Loucy (cell line): ENCODE data around the gene SMARCAL1.

Source experiments
- H2AFZ ChIP-seq: fragments of 200-600 bp; sonication (generic); 2 replicates; pipeline ENCODE4 v1.6.0; 2016; ENCODE audit warnings: antibody characterized with exemption, mild to moderate bottlenecking, low read length, moderate library complexity
- H3F3A ChIP-seq: fragments of 200-600 bp; 2 replicates; pipeline ENCODE4 v1.6.0; 2016; ENCODE audit warnings: antibody characterized with exemption, low read depth, mild to moderate bottlenecking
- H3K27me3 ChIP-seq: fragments of 200-600 bp; sonication (generic); 2 replicates; pipeline ENCODE4 v1.6.1; 2014; ENCODE audit warnings: low read length, mild to moderate bottlenecking; ENCODE audit not compliant: insufficient read depth, poor library complexity, severe bottlenecking
- H3K36me3 ChIP-seq: fragments of 200-600 bp; sonication (generic); 2 replicates; pipeline ENCODE4 v1.6.1; 2016; ENCODE audit warnings: low read length; ENCODE audit not compliant: insufficient read depth
- H3K4me1 ChIP-seq: fragments of 200-600 bp; sonication (generic); 2 replicates; pipeline ENCODE4 v1.5.1; 2014; ENCODE audit warnings: low read length, mild to moderate bottlenecking; ENCODE audit not compliant: insufficient read depth, poor library complexity, severe bottlenecking
- H3K4me2 ChIP-seq: fragments of 200-600 bp; sonication (generic); 2 replicates; pipeline ENCODE4 v1.6.0; 2014; ENCODE audit warnings: antibody characterized with exemption, low read length, low read depth, mild to moderate bottlenecking; ENCODE audit not compliant: poor library complexity, severe bottlenecking
- H3K4me3 ChIP-seq: fragments of 200-600 bp; sonication (generic); 2 replicates; pipeline ENCODE4 v1.5.1; 2014; ENCODE audit warnings: low read length, mild to moderate bottlenecking, mixed read lengths; ENCODE audit not compliant: poor library complexity, severe bottlenecking
- H3K79me2 ChIP-seq: fragments of 200-600 bp; sonication (generic); 2 replicates; pipeline ENCODE4 v1.6.1; 2014; ENCODE audit warnings: low read length; ENCODE audit not compliant: insufficient read depth
- H3K9ac ChIP-seq: fragments of 200-600 bp; sonication (generic); 2 replicates; pipeline ENCODE4 v1.6.0; 2014; ENCODE audit warnings: mild to moderate bottlenecking, low read depth, low read length, moderate library complexity; ENCODE audit not compliant: poor library complexity, severe bottlenecking
- H3K9me2 ChIP-seq: fragments of 200-600 bp; sonication (generic); replicated peaks from 2 replicates; pipeline ENCODE4 v1.6.1; 2016; ENCODE audit warnings: low read depth, low read length, mixed read lengths
- H3K9me3 ChIP-seq: fragments of 200-600 bp; sonication (generic); 2 replicates; pipeline ENCODE4 v1.6.1; 2014; ENCODE audit warnings: mild to moderate bottlenecking, antibody characterized with exemption, low read length, low read depth; ENCODE audit not compliant: insufficient read depth
- H4K20me1 ChIP-seq: fragments of 200-600 bp; sonication (generic); 2 replicates; pipeline ENCODE4 v1.6.0; 2014; ENCODE audit warnings: antibody characterized with exemption, low read length, mild to moderate bottlenecking; ENCODE audit not compliant: insufficient read depth, poor library complexity, severe bottlenecking
- EZH2phosphoT487 ChIP-seq: fragments of 200-600 bp; IDR thresholded peaks from 2 replicates; pipeline ENCODE4 v1.6.1; 2018; ENCODE audit warnings: antibody characterized with exemption, mild to moderate bottlenecking, moderate library complexity, borderline replicate concordance
- TF ChIP-seq, protein P1 (sequence below): fragments of 200-600 bp; sonication (generic); conservative IDR thresholded peaks from 2 replicates; pipeline ENCODE4 v1.5.1; 2014; ENCODE audit warnings: mild to moderate bottlenecking, antibody characterized with exemption, low read length

Gene SMARCAL1

DNA sequence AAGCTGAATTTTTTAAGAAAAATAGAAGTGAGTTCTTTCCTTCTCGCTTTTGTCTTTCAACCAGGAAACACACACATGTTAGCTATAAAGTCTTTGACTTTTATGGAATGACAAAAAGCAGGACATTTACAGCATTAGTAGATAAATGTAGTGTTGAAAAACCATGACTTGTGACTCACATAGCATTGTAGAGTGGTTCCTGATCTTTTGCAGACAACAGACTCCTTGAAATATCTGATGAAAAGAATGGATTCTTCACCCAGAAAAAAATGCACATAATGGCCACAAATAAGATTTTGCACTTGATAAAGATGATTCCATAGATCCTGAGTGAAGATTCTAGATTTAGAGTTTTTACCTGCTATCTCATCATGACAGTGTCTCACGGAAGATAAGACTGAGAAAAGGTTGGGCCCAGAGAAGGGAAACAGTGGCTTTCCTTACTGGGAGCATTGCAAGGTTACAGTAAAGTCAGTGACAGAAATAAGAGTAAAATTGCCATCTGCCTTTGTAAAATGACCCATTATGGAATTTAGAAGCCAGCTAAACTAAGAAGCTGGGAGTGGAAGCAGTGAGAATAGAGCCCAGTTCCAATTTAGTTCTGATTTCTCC is 14.0 kb downstream of the SMARCAL1 start:
- H3F3A ChIP-seq, result no peaks in the 10 kb centered on the region
- H3K9ac ChIP-seq, result no peak overlapping the region
- peaks cover 36% of the 10 kb centered on the region for H3K4me1 ChIP-seq
- no peak overlapping the region for H3K4me2 ChIP-seq
- H3K9me2 ChIP-seq, result no peaks in the 10 kb centered on the region
- H3K79me2 ChIP-seq, result peaks cover 19% of the 10 kb centered on the region; the same call in 1 of the 2 replicates
- no peak overlapping the region for H3K4me3 ChIP-seq
- H3K27me3 ChIP-seq, result no peaks in the 10 kb centered on the region
- H4K20me1 ChIP-seq, result no peaks in the 10 kb centered on the region
- no peak overlapping the region for H2AFZ ChIP-seq
- peaks cover 8% of the 10 kb centered on the region; the same call in 1 of the 2 replicates for H3K9me3 ChIP-seq
- peaks cover 51% of the 10 kb centered on the region; the same call in 1 of the 2 replicates for H3K36me3 ChIP-seq
- TF ChIP-seq, protein P1, sequence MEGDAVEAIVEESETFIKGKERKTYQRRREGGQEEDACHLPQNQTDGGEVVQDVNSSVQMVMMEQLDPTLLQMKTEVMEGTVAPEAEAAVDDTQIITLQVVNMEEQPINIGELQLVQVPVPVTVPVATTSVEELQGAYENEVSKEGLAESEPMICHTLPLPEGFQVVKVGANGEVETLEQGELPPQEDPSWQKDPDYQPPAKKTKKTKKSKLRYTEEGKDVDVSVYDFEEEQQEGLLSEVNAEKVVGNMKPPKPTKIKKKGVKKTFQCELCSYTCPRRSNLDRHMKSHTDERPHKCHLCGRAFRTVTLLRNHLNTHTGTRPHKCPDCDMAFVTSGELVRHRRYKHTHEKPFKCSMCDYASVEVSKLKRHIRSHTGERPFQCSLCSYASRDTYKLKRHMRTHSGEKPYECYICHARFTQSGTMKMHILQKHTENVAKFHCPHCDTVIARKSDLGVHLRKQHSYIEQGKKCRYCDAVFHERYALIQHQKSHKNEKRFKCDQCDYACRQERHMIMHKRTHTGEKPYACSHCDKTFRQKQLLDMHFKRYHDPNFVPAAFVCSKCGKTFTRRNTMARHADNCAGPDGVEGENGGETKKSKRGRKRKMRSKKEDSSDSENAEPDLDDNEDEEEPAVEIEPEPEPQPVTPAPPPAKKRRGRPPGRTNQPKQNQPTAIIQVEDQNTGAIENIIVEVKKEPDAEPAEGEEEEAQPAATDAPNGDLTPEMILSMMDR, result no peak
- TF ChIP-seq EZH2phosphoT487, result no peak

DNA sequence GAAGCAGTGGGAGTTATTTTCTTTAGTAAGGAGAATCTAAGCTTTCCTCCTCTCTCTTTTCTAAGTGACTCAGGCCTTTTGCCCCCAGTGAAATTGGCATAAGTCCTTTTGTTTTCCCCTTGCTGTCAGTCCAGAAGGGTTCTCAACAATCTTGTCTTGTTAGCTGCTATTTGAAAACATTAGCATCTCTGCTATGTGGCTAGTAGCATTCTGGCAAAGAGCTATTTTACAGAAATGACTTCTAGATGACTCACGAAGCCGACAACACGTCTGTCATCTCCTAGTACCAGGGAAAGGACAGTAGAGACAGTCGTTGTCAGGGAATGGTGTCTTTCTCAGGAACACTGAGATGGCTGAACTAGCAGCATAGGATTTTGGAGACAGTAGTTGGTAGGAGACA is 14.7 kb downstream of the SMARCAL1 start:
- H3K9me3 ChIP-seq, result peaks cover 8% of the 10 kb centered on the region; the same call in 1 of the 2 replicates
- no peaks in the 10 kb centered on the region for H3K9me2 ChIP-seq
- no peaks in the 10 kb centered on the region for H3K27me3 ChIP-seq
- peaks cover 13% of the 10 kb centered on the region; the same call in 1 of the 2 replicates for H3K79me2 ChIP-seq
- H2AFZ ChIP-seq, result no peak overlapping the region
- H3K4me1 ChIP-seq, result peaks cover 36% of the 10 kb centered on the region
- no peaks in the 10 kb centered on the region for H4K20me1 ChIP-seq
- H3K4me2 ChIP-seq, result no peak overlapping the region
- TF ChIP-seq, protein P1, result no peak
- TF ChIP-seq EZH2phosphoT487, result no peak
- peaks cover 52% of the 10 kb centered on the region; the same call in 1 of the 2 replicates for H3K36me3 ChIP-seq
- no peaks in the 10 kb centered on the region for H3F3A ChIP-seq
- no peak overlapping the region for H3K4me3 ChIP-seq
- no peak overlapping the region for H3K9ac ChIP-seq

DNA sequence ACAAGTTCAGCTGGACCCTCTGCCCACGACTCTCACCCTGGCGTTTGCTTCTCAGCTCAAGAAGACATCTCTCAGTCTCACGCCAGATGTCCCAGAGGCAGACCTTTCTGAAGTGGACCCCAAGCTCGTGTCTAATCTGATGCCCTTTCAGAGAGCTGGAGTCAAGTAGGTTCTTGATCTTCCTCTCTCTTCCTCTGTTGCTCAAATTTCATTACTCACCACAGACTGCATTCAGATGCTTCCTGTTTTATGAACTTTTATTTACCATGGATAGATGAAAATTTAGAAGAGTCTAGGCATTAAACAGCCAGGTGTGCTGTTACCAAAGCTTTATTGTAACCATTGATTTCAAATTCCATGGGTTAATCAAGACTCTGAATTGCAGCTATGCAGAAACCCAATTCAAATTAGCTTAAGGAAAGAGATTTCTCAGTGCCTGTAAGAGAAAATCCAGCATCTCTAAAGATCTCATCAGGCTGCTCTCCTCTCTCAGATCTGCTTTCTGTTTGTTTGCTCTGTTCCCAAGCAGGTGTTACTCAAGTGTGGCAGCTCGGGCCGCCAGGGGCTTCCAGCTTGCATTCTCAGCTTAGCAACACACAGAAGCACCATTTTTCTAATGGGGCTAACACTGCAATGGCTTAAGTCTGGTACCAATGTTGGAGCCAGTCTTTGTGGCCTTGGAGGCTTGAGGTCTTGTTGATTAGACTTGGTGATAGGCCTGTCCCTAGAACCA is 16.5 kb downstream of the SMARCAL1 start:
- Histone ChIP-seq H3K9ac (peak overlapping the region; percentile 57), H3K9me3 (peaks cover 8% of the 10 kb centered on the region; the same call in 1 of the 2 replicates), H3F3A (no peaks in the 10 kb centered on the region), H3K79me2 (peaks cover 9% of the 10 kb centered on the region; the same call in 1 of the 2 replicates), H3K27me3 (no peaks in the 10 kb centered on the region), H3K4me1 (peaks cover 36% of the 10 kb centered on the region), H3K9me2 (no peaks in the 10 kb centered on the region), H3K4me3 (peak overlapping the region; percentile 33), H4K20me1 (no peaks in the 10 kb centered on the region), H2AFZ (0 out of 2 replicates have a peak overlapping the region, but pooled peaks have one; percentile 16), H3K36me3 (peaks cover 49% of the 10 kb centered on the region; the same call in 1 of the 2 replicates), H3K4me2 (peak overlapping the region; percentile 62)
- TF ChIP-seq, protein P1, result no peak
